Stimulated activated CD4-positive, alpha-beta T cell treated with anti-CD3 and anti-CD28 coated beads, Interleukin-15, amount 100 ng/mL, for 24 hours (primary cell): Measurements from ENCODE around the gene SEC24D.

ENCODE experiments used
- DNase-seq: peaks from one replicate; pipeline ENCODE4 v3.0.0-alpha.2; 2020

The SEC24D gene

GRCh38 chr4:118684873-118685811 lies 150.8 kb downstream of the SEC24D start, which contains the start of gene METTL14:
TSS of gene METTL14 (plus strand) at chr4:118685392. CDS start at chr4:118685535, 143 bp downstream.
- DNase-seq: peak; percentile 93

GRCh38 chr4:118683513-118683912 lies 152.4 kb downstream of the SEC24D start:
- DNase-seq: no peak

- DNase-seq: no peak
These were observed 153.0 kb downstream of the SEC24D start for GRCh38 chr4:118682928-118683327.

- no peak for DNase-seq
These were observed 155.1 kb downstream of the SEC24D start for GRCh38 chr4:118680808-118681207.

- DNase-seq: no peak
These were observed 159.8 kb downstream of the SEC24D start for GRCh38 chr4:118676128-118676527.
